GM12865 (cell line): ENCODE results near the gene PPWD1.
"Not testable (repeated sequence)": the region's sequence is repeated elsewhere in the genome, so short reads cannot be mapped to it uniquely, and the experiment has no call there.

Experiments used
- DNase-seq: peaks from one replicate; pipeline ENCODE4 v3.0.0; 2010; ENCODE audit warnings: low read depth
- H3K4me3 ChIP-seq: 2 replicates; pipeline ENCODE4 v1.5.1; 2011; ENCODE audit warnings: mild to moderate bottlenecking, low read depth, low read length, control low read depth
- TF ChIP-seq, protein P1 (sequence below): IDR thresholded peaks from 2 replicates; pipeline ENCODE4 v1.5.1; 2011; ENCODE audit warnings: low read length, control low read depth, low read depth, inconsistent platforms; ENCODE audit not compliant: insufficient read depth; ENCODE audit errors: missing control alignments

The PPWD1 gene

DNA sequence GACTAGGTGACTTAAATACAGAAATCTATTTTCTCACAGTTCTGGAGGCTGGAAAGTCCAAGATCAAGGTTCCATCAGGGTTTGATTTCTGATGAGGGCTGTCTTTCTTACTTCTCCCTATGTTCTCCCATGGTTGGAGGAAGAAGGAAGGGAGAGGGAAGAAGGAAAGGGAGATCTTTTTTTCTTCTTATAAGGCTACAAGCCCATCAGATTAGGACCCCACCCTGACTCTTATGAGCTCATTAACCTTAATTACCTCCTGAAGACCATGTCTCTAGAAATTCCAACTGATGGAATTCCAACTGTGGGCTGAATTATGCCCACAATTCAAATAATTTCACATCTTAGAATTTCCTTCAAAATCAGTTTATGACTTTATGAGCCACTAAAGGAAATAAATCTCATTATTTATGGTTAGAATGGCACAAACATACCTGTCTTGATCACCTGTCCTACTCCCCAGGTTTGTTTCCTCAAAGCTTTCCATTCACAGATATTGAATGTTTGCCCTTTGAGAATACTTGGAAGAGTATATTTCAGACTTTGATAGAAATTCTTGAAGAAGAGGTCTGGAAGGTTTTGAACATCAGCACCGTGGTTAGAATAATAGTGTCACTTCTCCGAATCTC lies 7.6 kb downstream of the PPWD1 start:
- TF ChIP-seq, protein P1, sequence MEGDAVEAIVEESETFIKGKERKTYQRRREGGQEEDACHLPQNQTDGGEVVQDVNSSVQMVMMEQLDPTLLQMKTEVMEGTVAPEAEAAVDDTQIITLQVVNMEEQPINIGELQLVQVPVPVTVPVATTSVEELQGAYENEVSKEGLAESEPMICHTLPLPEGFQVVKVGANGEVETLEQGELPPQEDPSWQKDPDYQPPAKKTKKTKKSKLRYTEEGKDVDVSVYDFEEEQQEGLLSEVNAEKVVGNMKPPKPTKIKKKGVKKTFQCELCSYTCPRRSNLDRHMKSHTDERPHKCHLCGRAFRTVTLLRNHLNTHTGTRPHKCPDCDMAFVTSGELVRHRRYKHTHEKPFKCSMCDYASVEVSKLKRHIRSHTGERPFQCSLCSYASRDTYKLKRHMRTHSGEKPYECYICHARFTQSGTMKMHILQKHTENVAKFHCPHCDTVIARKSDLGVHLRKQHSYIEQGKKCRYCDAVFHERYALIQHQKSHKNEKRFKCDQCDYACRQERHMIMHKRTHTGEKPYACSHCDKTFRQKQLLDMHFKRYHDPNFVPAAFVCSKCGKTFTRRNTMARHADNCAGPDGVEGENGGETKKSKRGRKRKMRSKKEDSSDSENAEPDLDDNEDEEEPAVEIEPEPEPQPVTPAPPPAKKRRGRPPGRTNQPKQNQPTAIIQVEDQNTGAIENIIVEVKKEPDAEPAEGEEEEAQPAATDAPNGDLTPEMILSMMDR = no peak
- no peak overlapping the region for H3K4me3 ChIP-seq
- DNase-seq = no peak

GRCh38 chr5:65577141-65577540 lies 14.0 kb downstream of the PPWD1 start:
- DNase-seq = no peak
- TF ChIP-seq, protein P1 = no peak
- H3K4me3 ChIP-seq = no peak overlapping the region

- TF ChIP-seq, protein P1 = no peak
- no peak for DNase-seq
- H3K4me3 ChIP-seq = no peak overlapping the region
These were observed 25.6 kb downstream of the PPWD1 start for GRCh38 chr5:65588694-65589093.

DNA sequence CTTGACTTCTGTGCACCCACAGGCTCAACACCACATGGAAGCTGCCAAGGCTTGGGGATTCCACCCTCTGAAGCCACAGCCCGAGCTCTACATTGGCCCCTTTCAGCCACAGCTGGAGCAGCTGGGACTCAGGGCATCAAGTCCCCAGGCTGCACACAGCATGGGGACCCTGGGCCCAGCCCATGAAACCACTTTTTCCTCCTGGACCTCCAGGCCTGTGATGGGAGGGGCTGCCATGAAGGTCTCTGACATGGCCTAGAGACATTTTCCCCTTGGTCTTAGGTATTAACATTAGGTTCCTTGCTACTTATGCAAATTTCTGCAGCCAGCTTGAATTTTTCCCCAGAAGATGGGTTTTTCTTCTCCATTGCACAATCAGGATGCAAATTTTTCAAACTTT lies 38.7 kb downstream of the PPWD1 start:
- H3K4me3 ChIP-seq, DNase-seq: not testable (repeated sequence)

GRCh38 chr5:65611524-65611923 lies 48.4 kb downstream of the PPWD1 start:
- DNase-seq = no peak
- H3K4me3 ChIP-seq = no peak overlapping the region

DNA sequence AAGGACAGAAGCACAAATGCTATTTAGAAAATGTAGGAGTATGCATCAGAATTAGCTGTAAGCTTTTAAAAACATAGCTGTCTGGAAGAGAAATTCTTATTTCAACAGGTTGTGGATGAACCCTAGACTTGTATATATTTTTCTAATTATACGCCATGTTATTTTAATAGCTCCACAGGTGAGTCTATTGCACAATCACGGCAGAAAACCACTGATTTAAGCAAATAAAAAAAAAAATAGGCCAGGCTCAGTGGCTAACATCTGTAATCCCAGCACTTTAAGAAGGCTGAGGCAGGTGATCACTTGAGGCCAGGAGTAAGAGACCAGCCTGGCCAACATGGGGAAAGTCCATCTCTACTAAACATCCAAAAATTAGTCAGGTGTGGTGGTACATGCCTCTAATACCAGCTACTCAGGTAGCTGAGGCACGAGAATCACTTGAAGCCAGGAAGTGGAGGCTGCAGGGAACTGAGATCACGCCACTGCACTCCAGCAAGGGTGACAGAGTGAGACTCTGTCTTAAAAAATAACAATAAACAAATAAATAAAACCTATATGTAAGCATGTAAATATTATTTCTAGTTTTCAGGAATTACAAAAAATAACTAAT lies 49.3 kb downstream of the PPWD1 start:
- TF ChIP-seq, protein P1 = no peak
- H3K4me3 ChIP-seq = no peak overlapping the region

More at GRCh38 chr5:65611524-65611923, 48.4 kb downstream of the PPWD1 start:
- TF ChIP-seq, protein P1 = no peak

DNA sequence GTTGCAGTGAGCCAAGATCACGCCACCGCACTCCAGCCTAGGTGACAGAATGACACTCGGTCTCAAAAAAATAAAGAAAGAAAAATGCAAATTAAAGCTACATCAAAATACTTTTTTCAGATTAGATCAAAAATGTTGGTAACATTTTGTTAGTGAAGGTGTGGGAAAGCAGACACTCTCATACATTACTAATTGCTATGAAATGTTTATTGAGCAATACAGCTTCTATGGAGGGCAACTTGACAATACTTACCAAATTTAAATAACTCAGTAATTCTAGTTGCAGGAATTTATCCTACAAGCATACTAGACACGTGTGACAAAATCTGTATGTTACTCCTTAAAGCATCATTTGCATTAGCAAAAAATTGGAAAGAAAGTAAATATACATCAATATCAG lies 56.9 kb downstream of the PPWD1 start:
- TF ChIP-seq, protein P1 = no peak
- no peak for DNase-seq

More for the DNA sequence above, 49.3 kb downstream of the PPWD1 start:
- no peak for DNase-seq

DNA sequence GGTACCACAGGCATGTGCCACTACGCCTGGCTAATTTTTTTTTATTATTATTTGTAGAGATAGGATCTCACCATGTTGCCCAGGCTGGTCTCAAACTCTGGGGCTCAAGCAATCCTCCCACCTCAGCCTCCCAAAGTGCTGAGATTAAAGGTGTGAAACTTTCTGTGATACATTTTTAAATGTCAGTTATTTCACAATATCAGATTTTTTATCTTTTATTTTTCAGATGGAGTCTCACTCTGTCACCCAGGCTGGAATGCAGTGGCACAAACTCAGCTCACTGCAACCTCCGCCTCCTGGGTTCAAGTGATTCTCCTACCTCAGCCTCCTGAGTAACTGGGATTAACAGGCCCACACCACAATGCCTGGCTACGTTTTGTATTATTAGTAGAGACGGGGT lies 58.9 kb downstream of the PPWD1 start:
- DNase-seq, H3K4me3 ChIP-seq: not testable (repeated sequence)

More for the DNA sequence above, 56.9 kb downstream of the PPWD1 start:
- no peak overlapping the region for H3K4me3 ChIP-seq
